ENCODE measurements around the gene KIF3A.
"Not testable (repeated sequence)": the region's sequence is repeated elsewhere in the genome, so short reads cannot be mapped to it uniquely, and the experiment has no call there.

The KIF3A gene

DNA sequence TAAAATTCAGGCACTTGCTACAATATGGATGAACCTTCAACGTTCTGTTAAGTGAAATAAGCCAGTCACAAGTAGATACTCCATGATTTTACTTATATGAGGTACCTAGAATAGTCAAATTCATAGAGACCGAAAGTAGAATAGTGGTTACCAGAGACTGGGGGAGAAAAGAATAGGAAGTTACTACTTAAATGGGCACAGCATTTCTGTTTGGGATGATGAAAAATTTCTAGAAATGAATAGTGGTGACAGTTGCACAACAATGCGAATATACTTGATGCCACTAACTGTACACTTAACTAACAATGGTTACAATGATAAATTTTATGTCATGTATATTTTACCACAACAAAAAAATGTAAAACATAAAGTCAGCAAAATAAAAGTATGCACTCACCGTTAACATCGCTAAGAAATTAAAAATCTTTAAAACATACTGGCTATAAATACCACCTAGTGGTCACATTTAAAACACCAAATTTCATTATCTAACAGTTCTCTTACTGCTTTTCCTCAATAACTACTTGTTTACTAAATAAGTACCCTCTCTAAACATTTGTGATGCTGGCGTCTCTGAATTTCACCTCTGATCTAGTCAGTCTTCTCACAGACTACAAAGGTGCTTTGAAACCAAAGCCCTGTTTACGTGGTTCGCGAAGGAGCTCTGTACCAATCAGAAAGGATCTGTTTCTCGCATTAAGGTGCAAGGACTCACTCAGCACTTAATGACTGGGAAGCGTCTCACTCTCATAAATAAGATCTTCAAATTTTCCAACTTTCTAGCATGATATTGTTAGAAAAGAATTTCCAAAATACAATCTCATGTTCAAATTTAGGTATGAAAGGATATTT lies 22.7 kb downstream of the KIF3A start:
- no peak for DNase-seq

GRCh38 chr5:132708645-132709044 lies 28.7 kb downstream of the KIF3A start:
- no peak for DNase-seq

DNA sequence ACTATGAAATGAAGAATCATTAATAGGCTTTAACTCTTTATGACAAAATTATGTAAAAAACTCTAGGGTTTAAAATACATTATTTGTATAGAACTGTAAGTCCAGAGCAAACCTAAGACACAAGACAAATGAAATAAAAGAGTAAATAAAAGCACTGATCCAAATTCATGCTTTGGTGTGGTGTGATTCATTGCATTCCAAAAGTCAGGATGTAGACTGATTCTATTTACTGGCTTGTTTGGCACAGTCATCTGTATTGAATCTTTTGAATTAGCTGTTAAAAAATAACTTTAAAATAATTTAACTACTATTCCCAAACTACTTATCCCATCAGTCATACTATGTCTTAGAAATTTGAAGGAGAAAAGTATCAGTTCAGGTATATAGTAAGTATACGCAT lies 32.5 kb downstream of the KIF3A start:
- no peak for DNase-seq

- no peak for DNase-seq
Observed at GRCh38 chr5:132695956-132696355, 41.4 kb downstream of the KIF3A start.

- no peak for DNase-seq
Observed at GRCh38 chr5:132692632-132692967, 44.7 kb downstream of the KIF3A start.

DNA sequence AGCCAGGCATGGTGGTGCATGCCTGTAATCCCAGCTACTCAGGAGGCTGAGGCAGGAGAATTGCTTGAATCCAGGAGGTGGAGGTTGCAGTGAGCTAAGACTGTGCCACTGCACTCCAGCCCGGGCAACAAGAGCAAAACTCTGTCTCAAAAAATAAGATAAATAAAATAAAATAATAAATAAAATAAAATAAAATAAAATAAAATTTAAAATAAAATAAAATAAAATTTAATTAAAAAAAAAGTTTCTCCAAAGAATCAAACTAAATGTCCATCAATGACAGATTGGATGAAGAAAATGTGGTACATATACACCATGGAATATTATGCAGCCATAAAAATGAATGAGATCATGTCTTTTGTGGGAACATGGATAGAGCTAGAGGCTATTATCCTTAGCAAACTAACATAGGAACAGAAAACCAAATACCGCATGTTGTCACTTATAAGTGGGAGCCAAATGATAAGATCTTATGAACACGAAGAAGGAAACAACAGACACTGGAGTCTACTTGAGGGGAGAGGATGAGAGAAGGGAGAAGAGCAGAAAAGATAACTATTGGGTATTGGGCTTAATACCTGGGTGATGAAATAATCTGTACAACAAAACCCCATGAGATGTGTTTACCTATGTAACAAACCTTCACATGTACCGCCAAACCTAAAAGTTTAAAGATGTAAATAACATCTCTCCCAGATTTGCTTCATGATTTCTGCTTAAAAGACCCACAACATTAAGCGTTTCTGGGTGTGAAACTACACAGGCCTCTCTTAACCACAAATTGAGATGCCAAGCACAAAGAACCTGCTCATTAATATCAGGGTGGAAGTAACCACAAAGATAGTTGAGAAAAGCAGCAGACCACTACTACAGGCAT lies 45.4 kb downstream of the KIF3A start:
- DNase-seq = not testable (repeated sequence)

DNA sequence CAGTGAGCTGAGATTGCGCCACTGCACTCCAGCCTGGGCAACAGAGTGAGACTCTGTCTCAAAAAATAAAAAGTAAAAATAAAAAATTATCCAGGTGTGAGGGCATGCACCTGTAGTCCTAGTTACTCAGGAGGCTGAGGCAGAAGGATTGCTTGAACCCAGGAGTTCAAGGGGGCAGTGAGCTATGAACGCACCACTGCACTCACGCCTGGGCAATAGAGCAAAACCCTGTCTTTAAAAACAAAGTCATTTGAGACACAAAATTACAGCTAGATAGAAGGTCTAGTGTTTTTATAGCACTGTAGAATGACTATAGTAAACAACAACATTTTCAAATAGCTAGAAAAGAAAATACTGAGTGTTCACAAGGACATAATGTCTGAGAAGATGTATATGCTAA lies 47.2 kb downstream of the KIF3A start:
- DNase-seq = no peak

- no peak for DNase-seq
Observed at GRCh38 chr5:132689513-132689912, 47.8 kb downstream of the KIF3A start.

DNA sequence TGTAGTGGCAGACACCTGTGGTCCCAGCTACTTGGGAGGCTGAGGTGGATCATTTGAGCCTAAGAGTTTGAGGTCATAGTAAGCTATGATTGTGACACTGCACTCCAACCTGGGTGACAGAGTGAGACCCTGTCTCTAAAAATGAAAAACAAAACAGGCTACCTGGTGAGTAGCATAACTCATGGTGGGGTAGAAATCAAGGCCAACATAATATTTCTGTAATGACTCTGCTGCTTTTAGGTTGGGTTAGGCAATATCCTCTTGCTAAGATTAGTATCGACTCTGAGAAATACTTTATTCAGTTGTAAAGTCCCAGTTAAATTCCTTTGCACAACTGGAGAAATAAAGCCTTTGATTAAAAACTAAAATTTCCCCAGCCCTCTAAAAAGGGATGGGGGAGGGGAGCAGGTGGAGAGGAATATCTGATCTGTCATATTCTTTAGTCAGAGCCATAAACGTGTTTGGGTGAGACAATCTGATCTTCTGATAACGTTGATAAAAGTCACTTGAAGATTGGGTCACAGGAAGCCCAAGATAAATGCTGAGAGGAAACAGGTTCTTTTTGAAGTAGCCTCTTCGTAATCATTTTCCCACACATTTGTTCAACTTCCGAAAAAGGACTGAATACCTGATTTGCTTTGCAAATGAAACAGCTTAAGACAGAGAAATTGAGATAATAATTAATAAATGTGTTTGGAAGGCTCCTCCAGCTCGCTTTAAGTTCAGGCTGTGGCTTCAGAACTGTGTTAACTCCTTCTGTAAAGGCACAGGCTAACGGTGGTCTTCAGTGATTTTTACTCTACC lies 48.6 kb downstream of the KIF3A start:
- no peak for DNase-seq

DNA sequence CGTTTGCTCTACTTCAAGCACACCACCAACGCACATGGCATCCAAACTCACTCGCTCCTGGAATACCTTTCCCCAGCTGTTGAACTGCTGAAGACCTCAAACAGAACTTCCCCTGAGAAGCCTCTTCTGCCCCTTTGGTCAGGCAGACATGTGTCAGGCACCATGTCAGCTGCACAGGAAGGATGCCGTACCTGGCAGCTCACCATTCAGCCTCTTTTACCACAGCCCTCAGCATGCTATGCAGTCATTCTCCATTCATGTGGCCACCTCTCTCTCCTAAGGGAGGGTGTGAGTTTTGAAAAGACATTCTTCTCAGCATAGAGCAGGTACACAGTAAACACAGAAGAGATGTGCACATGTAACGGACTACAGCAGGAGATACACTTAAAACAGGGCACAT lies 49.4 kb downstream of the KIF3A start:
- DNase-seq = no peak

DNA sequence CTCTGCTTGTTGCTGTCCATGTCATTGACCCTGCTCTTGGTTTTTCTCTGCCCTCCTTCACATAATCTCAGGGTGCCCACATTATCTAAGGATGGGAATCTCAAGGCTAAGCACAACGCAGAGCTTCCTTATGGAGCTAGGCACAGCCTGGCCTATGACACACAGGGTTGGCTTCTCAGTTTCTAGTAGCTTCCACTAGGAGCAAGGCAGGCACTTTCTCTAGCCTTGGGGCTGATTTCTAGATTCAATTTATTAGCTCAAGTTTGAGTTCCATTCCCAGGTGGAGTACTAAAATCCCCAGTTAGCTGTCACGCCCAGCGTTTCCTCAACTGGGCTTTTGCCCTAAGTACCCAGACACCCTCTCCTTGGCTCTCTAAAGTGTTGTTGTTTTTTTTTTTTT lies 51.2 kb downstream of the KIF3A start:
- DNase-seq = no peak

- no peak for DNase-seq
Observed at GRCh38 chr5:132684922-132685720, 52.2 kb downstream of the KIF3A start.

DNA sequence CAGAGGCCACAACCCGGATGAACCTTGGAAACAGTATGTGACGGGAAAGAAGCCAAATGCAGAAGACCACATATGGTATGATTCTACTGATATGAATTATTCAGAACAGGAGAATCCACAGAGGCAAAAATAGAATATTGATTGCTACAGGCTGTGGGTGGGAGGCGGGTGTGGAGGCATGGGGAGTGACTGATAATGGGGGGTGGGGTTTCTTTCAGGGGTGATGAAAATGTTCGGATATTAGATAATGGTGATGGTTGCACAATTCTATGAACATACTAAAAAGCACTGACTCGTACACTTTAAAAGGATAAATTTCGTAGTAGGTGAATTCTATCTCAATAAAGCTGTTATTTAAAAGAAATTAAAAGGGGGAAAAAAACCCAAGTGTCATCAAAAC lies 52.9 kb downstream of the KIF3A start:
- no peak for DNase-seq

DNA sequence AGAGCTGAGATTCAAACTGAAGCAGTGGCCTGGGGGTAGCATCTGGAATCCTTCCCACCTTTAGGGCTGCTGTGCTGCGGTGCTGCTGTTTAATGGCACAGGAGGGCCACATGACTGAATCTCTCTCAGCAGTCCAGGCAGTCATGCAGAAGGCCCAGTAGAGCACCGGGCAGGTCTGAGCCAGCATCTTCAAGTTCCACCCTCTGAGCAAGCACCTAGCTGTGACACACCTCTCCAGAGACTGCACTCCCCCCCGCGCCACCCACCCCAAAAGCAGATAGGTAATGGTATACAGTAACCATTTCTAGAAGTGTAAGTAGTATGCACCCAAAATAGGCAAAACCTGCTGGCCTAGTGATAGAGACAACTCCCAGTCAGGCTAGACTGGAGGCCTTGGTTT lies 55.4 kb downstream of the KIF3A start:
- no peak for DNase-seq

- DNase-seq = no peak
Observed at GRCh38 chr5:132681476-132681831, 55.9 kb downstream of the KIF3A start.

GRCh38 chr5:132680780-132681475 lies 56.4 kb downstream of the KIF3A start:
- no peak for DNase-seq

GRCh38 chr5:132679717-132680380 lies 57.5 kb downstream of the KIF3A start:
- no peak for DNase-seq

DNA sequence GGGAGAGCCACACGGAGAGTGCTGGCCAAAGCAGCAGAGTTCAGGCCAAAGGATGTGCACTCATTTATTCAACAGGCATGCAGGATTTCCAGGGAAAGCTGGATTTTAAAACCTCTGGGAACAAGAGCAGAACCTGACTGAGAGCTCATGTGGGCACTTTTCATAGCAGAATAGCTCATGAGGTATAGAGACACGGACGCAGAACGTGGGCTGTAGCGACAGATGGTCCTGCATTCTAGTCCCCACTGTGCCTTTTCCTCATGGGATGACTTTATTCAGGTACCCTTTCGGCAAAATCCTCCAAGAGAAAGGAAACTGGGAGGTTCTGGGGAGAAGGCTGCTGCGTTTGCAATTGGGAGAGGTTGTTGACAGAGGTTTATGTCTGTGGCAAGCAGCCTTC lies 58.2 kb downstream of the KIF3A start:
- DNase-seq = no peak

GRCh38 chr5:132678735-132679134 lies 58.6 kb downstream of the KIF3A start:
- DNase-seq = no peak

- DNase-seq = no peak
Observed at GRCh38 chr5:132677682-132678400, 59.5 kb downstream of the KIF3A start.

GRCh38 chr5:132677191-132677590 lies 60.2 kb downstream of the KIF3A start:
- no peak for DNase-seq

Data from NCI-H526 treated with DMSO at 0.1 percent for 48 hours (cell line).